Pons (tissue), 1 donor: ENCODE measurements around the gene HEBP1.

Experiments used
- DNase-seq: peaks from one replicate; pipeline ENCODE4 v3.0.0-alpha.2; 2016; ENCODE audit warnings: low spot score

HEBP1 gene

DNA sequence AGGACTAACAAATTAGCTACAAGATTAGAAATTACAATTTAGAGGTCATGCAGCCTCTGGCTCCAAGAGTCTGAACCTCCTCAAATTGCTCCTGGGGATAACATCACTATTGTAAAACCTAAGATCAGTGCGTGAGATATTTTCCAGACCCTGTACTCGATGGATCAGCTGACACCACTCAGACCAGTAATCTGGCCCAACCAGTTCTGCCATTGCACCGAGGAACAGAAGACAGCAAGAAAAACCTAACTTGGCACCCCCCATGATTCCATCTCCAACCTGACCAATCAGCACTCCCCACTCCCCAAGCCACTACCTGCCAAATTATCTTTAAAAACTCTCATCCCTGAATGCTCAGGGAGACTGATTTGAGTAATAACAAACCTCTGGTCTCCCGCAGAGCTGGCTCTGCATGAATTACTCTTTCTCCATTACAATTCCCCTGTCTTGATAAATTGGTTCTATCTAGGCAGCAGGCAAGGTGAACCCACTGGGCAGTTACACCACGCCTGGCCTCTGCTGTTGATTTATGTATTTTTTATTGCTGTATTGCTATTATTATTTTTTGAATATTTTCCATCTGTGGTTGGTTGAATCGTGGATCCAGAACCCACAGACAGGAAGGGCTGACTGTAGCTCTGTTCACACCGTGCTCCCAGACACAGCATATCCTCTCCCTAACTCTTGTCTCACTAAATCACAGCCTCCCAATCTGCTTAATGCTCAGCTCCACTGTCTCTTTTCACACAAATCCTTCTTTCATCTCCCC is 9.2 kb downstream of the HEBP1 start:
- DNase-seq = no peak

DNA sequence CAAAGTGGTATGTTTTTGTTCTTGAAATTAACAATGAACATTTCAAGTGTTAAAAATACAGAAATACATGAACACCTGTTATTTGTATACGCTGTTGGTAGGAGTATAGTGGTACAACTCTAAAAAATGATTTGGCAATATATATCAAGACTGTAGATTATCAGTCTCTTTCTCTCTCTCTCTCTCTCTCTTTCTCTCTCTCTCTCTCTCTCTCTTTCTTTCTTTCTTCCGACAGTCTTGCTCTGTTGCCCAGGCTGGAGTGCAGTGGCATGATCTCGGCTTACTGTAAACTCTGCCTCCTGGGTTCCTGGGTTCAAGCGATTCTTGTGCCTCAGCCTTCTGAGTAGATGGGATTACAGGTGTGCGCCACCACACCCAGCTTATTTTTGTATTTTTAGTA is 12.6 kb downstream of the HEBP1 start:
- no peak for DNase-seq

DNA sequence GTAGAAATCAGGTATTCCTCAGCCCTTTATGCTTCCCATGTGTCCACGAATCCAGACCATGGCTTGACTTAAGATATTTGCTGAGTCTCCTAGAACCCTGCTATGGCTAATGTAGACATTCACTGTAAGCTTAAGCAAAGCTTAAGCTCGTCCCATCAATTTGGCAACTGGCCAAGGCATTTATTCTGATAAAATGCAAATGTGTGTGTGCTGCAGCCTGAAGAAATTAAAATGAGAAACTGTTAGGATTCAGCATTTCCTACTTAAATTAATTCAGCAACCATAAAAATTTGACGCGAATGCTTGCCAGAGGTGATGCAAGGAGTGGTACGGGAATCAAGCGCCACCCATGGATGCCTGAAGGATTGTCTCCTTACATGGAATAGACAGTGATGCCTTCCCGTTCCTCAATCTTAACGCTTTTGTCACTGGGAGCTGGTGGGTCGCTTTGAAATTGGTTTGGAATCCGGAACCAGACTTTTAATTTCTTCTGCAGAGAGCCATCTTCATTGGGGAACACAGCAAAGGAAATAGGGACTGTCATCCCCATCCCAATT is 13.2 kb downstream of the HEBP1 start:
- DNase-seq = no peak

DNA sequence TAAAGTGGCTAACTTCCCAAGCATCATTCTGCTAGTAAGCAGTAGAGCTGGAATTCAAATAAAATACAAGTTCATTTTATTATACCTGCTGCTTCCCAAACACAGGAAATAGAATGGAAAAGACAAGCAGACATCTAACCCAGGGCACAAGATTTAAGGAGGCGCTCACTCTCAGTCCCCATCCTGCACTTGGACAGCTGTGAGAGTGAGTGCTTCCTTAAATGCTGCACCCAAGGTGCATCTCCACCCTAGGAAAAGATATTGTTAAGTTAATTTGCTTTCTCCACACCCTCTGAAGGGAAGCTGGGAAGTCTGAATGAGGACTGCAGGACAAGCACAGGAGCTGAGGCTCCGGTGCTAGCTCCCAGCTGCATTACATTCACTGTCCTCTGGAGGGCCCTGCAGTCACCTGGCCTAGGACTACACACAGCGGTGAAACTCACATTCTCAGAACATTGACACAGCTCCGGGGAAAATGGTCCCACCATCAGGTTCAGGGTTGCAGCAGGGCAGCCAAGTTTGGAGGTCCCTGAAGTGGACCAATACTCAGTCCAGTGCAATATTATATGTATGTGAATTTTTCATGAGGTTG is 14.2 kb downstream of the HEBP1 start:
- no peak for DNase-seq

DNA sequence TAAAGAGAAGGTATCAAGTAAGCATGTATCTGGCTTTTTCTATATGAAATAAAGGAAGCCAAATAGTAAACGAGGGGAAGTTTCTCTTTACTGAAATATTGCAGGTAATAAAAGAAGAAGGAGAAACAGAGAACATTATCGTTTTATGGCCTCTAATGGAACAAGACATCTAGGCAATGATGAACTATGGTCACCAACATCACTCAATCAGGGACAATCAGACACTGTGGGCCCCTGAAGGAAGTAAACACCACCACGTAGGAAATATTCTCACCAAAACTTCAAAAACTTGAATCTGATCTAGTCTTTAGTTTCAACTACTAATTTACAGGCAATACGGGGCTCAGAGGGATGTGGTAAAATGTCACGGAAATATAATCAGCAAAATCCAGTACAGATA is 15.9 kb downstream of the HEBP1 start:
- no peak for DNase-seq

DNA sequence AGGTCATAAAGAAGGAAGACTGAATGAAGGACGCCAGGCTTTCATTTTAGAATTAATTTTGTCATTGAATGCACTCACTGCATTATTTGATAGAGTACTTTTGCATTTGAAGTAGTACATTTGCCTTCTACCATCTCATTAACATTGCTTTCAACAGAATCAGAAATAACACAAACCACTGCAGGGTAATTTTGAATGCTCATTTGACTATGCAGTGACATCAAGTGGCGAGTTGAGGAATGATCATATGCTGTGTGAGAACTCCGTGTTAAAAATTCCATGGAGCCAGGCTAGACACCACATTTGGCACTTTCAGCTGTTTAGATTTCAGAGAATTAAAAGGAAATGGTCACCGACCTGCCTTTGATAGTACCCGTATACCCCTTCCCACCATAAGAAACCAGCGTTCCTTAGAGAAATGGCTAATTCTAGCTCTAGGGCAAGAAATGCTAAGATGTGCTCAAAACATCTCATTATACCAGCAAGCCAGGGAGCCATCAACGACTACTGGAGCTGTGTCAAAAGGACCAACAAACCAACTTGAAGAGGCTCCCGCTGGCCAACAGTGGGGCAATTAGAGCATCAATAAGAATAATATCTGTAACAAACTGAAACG is 16.5 kb downstream of the HEBP1 start:
- peak; percentile 93 for DNase-seq

DNA sequence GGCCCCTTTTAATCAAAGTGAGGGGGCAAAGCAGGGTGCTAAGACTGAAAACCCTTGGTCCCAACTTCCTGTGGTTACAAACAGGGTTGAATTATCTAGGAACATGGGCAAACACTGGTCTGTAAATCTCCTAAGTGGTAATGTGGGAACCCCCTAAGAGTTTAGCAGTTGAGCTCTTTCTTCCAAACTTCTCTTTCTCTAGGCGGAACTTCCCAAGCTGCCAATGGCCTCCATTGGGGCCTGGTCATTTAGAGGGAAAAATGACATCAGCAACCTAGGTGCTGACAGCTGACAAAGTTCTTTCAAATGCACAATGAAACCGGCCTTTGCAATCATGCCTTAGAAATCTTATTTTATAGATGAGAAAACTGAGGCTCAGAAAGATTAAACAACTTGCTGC is 17.7 kb downstream of the HEBP1 start:
- DNase-seq = no peak

DNA sequence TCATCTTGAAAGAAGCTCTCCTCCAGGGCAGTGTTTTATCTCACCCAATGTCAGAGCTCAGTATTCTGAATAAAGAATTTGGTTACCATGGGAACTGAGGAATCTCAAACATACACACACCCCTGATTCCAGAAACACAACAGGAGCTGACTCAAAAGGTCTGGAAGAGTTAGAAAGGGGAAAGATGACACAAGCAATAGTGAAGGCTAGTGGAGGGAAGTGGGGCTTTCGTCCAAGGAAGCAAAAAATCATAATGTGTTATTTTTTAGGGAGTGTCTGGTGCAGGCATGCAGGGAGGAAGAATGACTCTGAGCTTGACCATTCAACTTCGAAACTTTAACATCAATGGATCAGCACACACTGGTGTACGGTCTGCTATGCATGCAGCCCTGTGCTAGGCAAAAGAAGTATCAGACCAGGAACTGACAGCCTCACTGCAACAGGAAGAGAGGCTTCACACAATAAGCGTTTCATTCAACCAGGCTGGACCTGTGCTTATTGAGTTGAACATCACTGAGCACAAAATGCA is 20.3 kb downstream of the HEBP1 start:
- peak; percentile 84 for DNase-seq

DNA sequence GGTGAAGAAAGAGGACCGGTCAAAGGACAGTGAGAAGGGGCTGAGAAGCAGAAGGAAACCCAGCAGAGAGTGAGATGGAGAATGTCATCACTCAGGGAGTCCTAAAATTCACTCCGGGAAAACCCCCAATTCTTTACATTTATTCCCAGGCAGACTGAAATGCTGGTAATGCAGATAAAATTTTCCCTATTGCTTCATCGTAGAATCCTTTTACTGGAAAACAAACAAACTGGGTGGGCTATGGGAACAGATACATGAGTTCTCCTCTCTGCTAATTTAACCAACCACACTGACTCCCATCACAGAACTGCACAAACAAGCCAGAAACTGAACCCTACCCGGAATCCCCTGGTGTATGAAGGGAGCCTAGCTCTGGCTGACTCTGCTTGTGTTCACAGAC is 20.9 kb downstream of the HEBP1 start:
- no peak for DNase-seq

DNA sequence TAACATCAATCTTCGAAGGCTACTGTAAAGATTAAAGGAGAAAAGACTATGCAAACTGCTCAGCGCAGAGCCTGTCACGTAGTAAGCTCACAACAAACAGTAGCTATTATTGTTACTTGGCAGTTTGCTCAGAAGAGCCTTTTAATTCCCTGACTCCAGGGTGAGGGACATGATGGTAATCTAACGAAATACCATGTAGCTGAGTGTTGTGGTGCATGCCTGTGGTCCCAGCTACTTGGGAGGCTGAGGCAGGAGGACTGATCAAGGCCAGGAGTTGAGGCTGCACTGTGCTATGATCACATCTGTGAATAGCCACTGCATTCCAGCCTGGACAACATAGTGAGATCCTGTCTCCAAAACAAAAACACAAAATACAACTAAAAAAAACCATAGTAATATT is 22.8 kb downstream of the HEBP1 start:
- DNase-seq = no peak

DNA sequence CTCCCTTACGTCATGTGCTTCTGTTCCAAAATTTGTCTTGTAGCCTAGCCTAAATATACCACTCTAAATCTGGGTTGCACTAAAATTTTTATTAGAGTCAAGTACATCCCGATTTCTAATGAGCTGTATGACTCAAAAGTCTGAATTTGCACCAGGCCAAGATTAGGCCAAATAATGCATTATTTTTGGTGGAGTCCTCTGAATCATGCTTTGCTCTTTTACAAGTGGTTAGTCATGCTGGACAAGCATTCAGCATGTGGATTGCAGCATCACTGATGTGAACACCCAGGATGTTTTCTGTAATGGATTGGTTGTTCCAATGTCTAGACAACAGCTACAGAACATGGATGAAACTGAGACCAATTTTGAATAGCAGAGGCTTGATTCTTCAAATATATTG is 23.7 kb downstream of the HEBP1 start:
- peak; percentile 65 for DNase-seq

DNA sequence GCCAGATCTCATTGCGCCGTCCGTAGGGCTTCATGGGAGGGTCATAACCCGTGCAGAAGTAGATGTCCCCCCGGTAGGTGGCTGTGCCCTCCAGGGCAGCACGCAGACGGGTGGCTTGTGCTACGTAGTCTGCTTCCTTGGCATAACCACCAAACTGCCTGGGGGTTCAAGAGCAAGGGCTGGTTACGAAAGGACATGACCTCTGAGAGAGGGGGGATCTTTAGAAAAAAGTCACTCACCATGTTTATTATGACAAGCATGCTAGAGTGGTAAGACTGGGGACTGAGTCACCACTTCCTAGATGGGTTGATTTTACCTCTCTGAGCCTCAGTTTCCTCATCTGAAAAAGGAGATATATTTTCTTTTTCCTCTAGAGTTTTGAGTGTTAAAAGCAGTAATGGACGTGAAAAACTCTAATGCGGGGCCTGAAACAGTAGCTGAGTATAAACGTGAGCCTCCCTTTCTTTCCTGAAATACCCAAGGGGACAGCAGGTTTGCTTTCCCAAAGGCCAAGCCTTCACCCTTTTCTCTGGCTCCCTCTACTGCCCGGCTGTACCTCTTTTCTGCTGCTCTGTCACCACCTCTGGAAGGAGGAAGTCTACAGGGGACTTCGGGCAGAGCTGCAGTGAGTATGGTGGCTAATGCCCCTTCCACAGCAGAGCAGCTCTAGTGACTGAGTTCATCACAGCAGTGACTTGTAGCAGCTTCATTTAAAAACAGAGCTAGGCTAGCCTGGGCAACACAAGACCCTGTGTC is 24.6 kb downstream of the HEBP1 start:
- DNase-seq = peak; percentile 86

DNA sequence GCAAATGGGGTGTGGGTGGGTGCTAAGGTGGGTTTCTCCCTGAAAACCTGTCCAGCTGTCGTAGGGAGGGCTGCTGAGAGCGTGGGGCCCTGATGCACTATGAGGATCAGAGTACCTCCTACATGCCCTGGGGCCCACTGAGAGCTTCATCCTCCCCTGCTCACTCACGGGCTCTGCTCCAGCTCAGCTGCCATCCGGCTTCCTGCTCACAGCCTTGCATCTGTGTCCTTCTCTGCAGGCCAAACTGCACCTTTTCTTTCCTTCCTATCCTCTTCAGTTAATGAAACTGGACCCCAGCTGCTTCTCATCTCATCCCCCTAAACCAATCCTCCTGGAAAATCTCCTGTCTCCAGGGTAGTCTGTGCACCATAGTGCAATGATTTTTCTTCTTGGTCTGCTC is 25.9 kb downstream of the HEBP1 start:
- DNase-seq = no peak

DNA sequence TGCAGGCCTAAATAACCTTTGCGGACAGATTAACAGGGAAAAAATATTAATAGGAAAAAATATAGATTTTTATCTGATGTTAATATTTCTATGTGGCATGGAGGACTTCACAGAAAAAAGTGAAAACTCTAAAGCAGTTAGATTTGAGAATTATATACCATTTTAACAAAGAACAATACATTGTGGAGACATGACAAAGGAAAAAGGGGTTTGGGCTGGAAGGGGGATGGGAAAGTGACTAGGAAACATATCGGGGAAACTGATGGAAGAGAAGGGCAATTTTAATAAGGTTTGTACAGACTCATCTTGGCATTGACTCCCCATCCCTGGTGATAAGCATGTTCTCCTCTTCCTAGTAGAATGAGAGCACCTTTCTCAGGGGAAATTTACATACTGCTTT is 27.0 kb downstream of the HEBP1 start:
- DNase-seq = no peak

DNA sequence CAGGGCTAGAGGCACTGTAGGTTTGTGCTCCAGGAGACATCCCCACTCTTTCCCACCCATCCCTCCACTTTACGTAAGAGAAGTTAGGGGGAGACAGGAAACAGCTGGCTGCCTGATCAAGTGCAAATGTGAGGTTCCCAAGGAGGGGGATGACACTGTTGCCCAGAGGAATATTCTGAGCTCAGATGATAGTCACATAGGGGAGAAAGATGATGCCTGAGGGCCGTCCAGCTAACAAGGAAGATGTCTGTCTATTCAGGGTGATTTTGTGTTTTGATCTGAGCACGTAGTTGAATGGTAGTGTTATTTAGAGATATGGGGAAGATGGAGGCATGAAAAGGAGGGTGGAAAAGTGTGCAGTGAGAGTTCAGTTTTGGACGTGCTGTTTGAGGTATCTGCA is 34.2 kb downstream of the HEBP1 start:
- DNase-seq = no peak

DNA sequence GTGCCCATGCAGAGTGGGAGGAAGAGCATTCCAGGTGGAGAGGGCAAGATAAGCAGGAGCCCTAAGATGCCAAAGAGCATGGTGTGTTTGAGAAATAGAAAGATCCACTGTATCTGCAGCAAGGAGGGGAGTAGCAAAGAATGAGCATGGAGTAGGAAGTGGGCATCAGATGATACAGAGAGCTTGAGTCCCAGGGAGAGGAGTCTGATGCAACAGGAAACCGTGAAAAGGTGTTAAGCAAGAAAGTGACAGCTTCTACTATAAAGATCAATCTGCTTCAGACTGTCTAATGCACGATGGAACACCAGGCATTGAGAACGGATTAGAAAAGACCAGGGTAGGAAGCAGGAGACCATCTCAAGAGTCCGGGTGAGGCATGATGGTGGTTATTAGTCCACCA is 35.8 kb downstream of the HEBP1 start:
- no peak for DNase-seq

DNA sequence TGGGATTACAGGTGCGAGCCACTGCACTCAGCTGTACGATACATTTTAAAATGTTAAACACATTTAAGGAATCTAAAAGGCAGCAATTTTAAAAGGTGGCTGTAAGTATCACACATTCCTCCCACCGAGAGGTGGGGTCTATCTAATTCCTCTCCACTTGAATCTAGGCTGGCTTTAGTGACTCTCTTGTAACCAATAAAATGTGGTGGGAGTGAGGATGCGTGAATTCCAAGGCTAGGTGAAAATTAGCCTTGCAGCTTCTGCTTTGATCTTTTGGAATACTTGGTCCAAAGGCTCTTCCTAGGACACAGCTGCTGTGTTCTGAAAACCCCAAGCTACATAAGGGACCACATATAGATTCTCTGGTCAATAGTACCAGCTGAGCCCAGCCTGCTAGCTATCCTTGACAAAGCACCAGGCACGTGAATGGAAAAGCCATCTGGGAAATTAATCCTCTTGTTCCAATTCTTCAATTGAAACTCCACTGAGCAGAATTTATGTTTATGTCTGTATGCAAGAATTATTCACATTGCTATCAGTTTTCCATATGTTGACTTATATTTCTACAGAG is 39.3 kb downstream of the HEBP1 start:
- DNase-seq = no peak

DNA sequence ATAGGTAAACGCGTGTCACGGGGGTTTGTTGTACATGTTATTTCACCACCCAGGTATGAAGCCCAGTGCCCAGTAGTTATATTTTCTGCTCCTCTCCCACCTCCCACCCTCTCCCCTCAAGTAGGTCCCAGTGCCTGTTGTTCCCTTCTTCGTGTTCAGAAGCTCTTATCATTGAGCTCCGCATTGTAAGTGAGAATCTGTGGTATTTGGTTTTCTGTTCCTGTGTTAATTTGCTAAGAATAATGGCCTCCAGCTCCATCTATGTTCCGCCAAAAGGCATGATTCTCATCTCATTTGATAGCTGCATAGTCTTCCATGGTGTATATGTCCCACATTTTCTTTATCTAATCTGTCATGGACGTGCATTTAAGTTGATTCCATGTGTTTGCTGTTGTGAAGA is 41.2 kb downstream of the HEBP1 start:
- no peak for DNase-seq

DNA sequence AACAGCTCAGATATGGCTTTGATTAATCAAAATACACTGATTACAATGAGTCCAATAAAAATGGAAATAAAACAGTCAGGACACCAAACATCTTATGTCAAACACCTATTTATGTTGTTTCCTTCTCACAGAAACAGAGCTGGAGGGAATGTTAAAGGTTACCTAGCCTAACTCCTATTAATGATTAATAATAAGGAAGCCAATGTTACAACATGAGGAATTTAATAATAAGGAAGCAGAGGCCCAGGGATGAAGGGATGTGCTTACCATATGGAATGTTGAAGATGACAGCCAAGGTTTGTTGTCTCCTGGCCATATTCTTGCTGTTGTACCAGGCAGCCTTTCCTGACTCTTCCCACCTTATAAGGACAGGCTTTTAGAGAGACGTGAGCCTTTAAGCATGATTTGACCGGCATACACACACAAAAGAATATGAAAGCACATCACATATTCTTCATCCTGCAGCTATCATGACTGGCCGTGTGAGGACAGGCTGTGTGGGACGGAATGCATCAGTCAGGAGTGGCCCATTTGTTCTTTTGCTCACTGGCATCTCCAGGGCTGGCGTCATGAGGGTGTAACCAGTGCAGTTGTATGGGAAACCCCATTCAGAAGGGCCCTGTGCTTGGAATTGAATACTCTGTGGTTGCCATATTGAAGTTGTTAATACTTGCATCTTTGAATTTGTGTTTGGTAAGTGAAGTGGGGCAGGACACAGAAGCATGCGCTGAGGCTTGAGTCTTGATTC is 45.0 kb downstream of the HEBP1 start:
- no peak for DNase-seq

DNA sequence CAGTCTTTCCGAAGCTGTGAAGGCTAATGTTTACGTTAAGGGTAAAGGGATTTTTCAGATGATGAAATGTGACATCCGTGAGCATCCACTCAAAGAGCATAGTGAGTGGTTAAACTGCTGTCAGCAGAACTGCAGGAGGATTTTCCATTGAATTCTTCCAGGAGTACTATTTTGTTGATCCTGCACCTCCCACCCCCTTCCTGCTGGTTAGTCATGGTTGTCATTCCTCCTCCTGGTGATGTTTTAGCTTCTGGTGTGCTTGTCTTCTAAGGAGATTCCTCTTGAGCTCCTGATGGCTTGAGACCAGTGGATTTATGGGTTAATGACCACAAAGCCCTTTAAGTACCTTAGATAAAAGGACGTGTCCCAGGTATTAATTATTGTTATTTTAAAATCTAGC is 45.7 kb downstream of the HEBP1 start:
- DNase-seq = no peak

DNA sequence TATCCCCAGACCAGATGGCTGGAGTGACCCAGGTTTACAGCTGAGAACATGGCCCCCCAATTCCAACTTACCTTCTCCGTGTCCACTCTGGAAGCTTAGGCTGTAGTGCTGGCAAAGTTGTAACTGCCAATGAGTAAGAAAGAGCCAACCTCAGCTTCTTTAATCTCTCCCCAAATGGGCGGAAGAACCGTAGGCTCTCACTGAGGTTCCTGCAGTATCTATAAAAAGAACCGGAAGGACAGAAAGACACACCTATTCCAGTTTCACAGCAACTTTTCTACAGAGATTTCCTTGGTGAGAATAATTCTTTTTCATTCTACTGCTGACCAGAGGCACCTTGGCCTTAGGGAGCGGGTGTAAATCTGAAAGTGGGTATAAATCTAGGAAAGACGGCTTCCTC is 48.0 kb downstream of the HEBP1 start, which contains the start of gene GPRC5D:
TSS of gene GPRC5D (minus strand) at position 135 of the 400 bp plus-strand sequence. CDS start 1,786 bp downstream, outside the sequence.
- no peak for DNase-seq
